ENCODE measurements around the gene CDCP1. TPM values are rescaled to one million over a fixed set of nuclear protein-coding genes. Genes with fewer than 3 reads are reported as not detected.
A peak's percentile ranks its signal among the peaks of the same experiment; 100 is the strongest.

The CDCP1 gene
- total and polyA plus RNA-seq, 2 experiments from 2014 or later = 5.4 to 8.8 TPM

DNA sequence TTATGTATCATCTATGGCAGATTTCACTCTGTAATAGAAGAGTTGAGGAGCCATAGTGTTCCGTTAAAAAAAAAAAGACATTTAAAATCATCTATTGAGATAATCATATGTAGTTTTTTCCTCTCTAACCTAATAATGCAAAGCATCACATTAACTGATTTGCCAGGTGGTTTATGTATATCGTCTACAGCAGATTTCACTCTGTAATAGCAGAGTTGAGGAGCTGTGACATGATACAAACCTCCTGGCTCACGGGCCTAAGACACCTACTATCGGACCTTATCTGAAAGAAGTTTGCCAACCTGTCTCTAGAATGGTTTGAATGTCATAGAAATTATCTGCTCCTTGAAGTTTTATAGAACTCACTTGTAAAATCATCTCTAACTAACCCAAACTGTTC lies 29.8 kb downstream of the CDCP1 start:
- Histone ChIP-seq H3K9me2 (ENCODE audit: insufficient read depth) (no peaks in the 10 kb centered on the region), H3K27ac (no peak overlapping the region), H3K36me3 (ENCODE audit: low read depth) (no peaks in the 10 kb centered on the region), H3F3A (ENCODE audit: insufficient read depth) (peaks cover 22% of the 10 kb centered on the region), H3K27me3 (replicated peaks; ENCODE audit: insufficient read depth) (no peaks in the 10 kb centered on the region), H3K9ac (no peak overlapping the region), H3K79me2 (ENCODE audit: insufficient read depth) (no peaks in the 10 kb centered on the region), H2AFZ (no peak overlapping the region), H3K9me3 (ENCODE audit: low read depth) (no peaks in the 10 kb centered on the region), H3K4me2 (ENCODE audit: unreplicated experiment) (no peak overlapping the region), H4K20me1 (ENCODE audit: insufficient read depth) (no peaks in the 10 kb centered on the region), H3K4me3 (no peak overlapping the region), H3K4me1 (ENCODE audit: insufficient read depth) (peaks cover 19% of the 10 kb centered on the region; the same call in 1 of the 2 replicates)
- in situ Hi-C loops (cut with MboI) = no loop called here
- 96 to 100% methylated on average over 4 of the region's 4 CpGs for WGBS, 2 experiments (ENCODE audit: low coverage in 1 of 2, low lambda C conversion rate in 2 of 2, missing lambda C conversion rate in 2 of 2)
- TF ChIP-seq EZH2phosphoT487 (IDR thresholded peaks at IDR 0.05; ENCODE audit: insufficient read depth, low read depth) (no peak), EZH2 (IDR thresholded peaks at IDR 0.05; ENCODE audit: insufficient read depth, poor library complexity, severe bottlenecking) (no peak)
- DNase-seq = no peak

DNA sequence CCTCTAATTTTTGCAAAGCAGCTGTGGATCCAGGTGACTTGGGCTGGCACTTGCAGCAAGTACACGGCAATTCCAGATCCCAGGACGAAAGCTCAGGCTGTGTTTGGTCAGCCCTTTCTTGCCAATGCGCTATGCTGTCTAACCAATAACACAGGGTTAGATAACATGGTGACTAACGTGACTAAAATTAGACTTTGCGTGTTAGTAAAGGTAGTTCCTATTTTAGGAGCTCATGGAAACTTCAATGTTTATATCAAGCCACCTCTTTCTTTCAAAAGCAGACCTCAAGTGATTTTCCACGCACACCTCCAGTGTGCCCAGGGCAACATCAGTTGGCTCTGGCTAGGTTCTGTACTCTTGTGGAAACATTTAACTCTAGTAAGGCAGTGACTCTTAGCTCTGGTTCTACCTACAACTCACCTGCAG lies 32.5 kb downstream of the CDCP1 start:
- Histone ChIP-seq H3K27ac (no peak overlapping the region), H3K27me3 (replicated peaks; ENCODE audit: insufficient read depth) (no peaks in the 10 kb centered on the region), H3K4me2 (ENCODE audit: unreplicated experiment) (no peak overlapping the region), H3K9me3 (ENCODE audit: low read depth) (no peaks in the 10 kb centered on the region), H3F3A (ENCODE audit: insufficient read depth) (0 out of 2 replicates have a peak, but pooled peaks cover 10% of the 10 kb centered on the region), H3K9me2 (ENCODE audit: insufficient read depth) (no peaks in the 10 kb centered on the region), H4K20me1 (ENCODE audit: insufficient read depth) (no peaks in the 10 kb centered on the region), H2AFZ (no peak overlapping the region), H3K79me2 (ENCODE audit: insufficient read depth) (no peaks in the 10 kb centered on the region), H3K9ac (no peak overlapping the region), H3K4me1 (ENCODE audit: insufficient read depth) (peaks cover 8% of the 10 kb centered on the region; the same call in 1 of the 2 replicates), H3K36me3 (ENCODE audit: low read depth) (no peaks in the 10 kb centered on the region), H3K4me3 (no peak overlapping the region)
- WGBS, 2 experiments (ENCODE audit: low coverage in 1 of 2, low lambda C conversion rate in 2 of 2, missing lambda C conversion rate in 2 of 2) = 86 to 87% methylated on average over 6 of the region's 6 CpGs
- DNase-seq = no peak
- TF ChIP-seq EZH2phosphoT487 (IDR thresholded peaks at IDR 0.05; ENCODE audit: insufficient read depth, low read depth) (no peak), EZH2 (IDR thresholded peaks at IDR 0.05; ENCODE audit: insufficient read depth, poor library complexity, severe bottlenecking) (no peak)
- in situ Hi-C loops (cut with MboI) = no loop called here

DNA sequence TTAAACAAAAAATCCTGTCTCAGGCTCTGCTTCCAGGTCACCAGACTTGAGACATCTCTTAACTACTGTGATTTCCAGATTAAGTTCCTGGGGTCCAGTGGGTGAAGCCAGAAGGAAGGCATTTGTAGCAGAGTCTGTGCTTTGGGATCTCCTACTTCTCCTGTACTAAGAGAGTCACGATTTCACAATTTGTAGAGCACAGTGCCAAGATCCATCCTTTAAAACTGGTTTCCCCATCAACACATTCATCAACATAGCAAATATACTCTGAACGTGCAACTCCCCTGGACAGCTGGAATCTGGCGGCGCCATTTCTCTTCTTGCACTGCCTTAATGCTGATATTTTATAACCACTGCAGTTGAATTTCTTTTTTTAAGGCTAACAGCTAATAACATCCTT lies 33.2 kb downstream of the CDCP1 start:
- Histone ChIP-seq H3K4me3 (no peak overlapping the region), H3K79me2 (ENCODE audit: insufficient read depth) (no peaks in the 10 kb centered on the region), H3K36me3 (ENCODE audit: low read depth) (no peaks in the 10 kb centered on the region), H4K20me1 (ENCODE audit: insufficient read depth) (no peaks in the 10 kb centered on the region), H3F3A (ENCODE audit: insufficient read depth) (0 out of 2 replicates have a peak, but pooled peaks cover 10% of the 10 kb centered on the region), H3K9me3 (ENCODE audit: low read depth) (no peaks in the 10 kb centered on the region), H3K27me3 (replicated peaks; ENCODE audit: insufficient read depth) (no peaks in the 10 kb centered on the region), H3K4me2 (ENCODE audit: unreplicated experiment) (no peak overlapping the region), H3K9me2 (ENCODE audit: insufficient read depth) (no peaks in the 10 kb centered on the region), H3K9ac (no peak overlapping the region), H2AFZ (no peak overlapping the region), H3K27ac (peak overlapping the region; percentile 22; the same call in 1 of the 2 replicates), H3K4me1 (ENCODE audit: insufficient read depth) (peaks cover 8% of the 10 kb centered on the region; the same call in 1 of the 2 replicates)
- TF ChIP-seq EZH2 (IDR thresholded peaks at IDR 0.05; ENCODE audit: insufficient read depth, poor library complexity, severe bottlenecking) (no peak), EZH2phosphoT487 (IDR thresholded peaks at IDR 0.05; ENCODE audit: insufficient read depth, low read depth) (no peak)
- in situ Hi-C loops (cut with MboI) = no loop called here
- DNase-seq = peak; percentile 64
- 33 to 35% methylated on average over 4 of the region's 4 CpGs for WGBS, 2 experiments (ENCODE audit: low coverage in 1 of 2, low lambda C conversion rate in 2 of 2, missing lambda C conversion rate in 2 of 2)

DNA sequence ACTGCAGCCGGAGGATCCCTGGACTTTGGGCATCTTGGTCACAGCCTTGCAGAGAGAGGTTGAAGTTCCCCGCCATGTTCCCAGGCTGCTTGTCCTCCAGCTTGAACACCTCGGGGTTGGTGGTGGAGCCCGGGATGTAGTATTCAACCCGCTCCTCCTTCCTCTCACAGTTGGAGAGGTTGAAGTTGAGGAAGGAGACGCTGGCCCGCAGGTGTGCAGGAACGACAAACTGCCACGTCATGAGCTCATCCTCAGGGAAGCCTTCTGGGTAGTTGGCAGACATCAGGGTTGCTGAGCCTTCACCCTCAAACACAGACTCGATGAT lies 35.7 kb downstream of the CDCP1 start:
- Histone ChIP-seq H3K4me2 (ENCODE audit: unreplicated experiment) (no peak overlapping the region), H3K4me1 (ENCODE audit: insufficient read depth) (peaks cover 23% of the 10 kb centered on the region), H3K27me3 (replicated peaks; ENCODE audit: insufficient read depth) (no peaks in the 10 kb centered on the region), H3K27ac (no peak overlapping the region), H3K79me2 (ENCODE audit: insufficient read depth) (no peaks in the 10 kb centered on the region), H3K9me3 (ENCODE audit: low read depth) (no peaks in the 10 kb centered on the region), H2AFZ (no peak overlapping the region), H3K4me3 (no peak overlapping the region), H3F3A (ENCODE audit: insufficient read depth) (peaks cover 19% of the 10 kb centered on the region), H3K9me2 (ENCODE audit: insufficient read depth) (no peaks in the 10 kb centered on the region), H3K9ac (no peak overlapping the region), H3K36me3 (ENCODE audit: low read depth) (no peaks in the 10 kb centered on the region), H4K20me1 (ENCODE audit: insufficient read depth) (no peaks in the 10 kb centered on the region)
- 89 to 92% methylated on average over 10 of the region's 10 CpGs for WGBS, 2 experiments (ENCODE audit: low coverage in 1 of 2, low lambda C conversion rate in 2 of 2, missing lambda C conversion rate in 2 of 2)
- DNase-seq = no peak
- in situ Hi-C loops (cut with MboI) = no loop called here
- TF ChIP-seq EZH2phosphoT487 (IDR thresholded peaks at IDR 0.05; ENCODE audit: insufficient read depth, low read depth) (no peak), EZH2 (IDR thresholded peaks at IDR 0.05; ENCODE audit: insufficient read depth, poor library complexity, severe bottlenecking) (no peak)

Measured in GM23248 (cell line).